ENCODE results near the gene TMEM109.

DNA sequence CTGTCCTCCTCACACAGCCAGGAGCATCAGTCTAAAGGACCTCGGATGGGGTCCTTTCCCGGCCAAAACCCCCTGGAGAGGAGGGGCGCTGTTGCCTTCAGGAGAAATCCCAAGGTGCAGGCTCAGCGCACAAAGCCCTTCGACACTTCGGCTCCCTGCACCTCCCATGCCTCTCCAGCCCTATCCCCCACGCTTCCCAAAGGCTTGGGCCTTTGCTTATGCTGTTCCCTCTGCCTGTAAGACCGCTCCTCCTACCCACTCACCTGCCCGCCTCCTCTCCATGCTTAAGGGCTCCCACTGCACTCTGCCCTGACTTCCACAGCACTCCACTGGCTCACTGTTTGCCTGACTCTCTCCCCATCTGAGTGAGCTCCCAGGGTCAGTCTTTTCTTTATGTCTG, 24.5 kb downstream of the TMEM109 start:
- no peak for TF ChIP-seq TAF1 (IDR thresholded peaks at IDR 0.05; ENCODE audit: low read depth, low read length)
- TF ChIP-seq, protein P1, sequence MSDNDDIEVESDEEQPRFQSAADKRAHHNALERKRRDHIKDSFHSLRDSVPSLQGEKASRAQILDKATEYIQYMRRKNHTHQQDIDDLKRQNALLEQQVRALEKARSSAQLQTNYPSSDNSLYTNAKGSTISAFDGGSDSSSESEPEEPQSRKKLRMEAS (IDR thresholded peaks at IDR 0.05) = no peak
- TF ChIP-seq, protein P2, sequence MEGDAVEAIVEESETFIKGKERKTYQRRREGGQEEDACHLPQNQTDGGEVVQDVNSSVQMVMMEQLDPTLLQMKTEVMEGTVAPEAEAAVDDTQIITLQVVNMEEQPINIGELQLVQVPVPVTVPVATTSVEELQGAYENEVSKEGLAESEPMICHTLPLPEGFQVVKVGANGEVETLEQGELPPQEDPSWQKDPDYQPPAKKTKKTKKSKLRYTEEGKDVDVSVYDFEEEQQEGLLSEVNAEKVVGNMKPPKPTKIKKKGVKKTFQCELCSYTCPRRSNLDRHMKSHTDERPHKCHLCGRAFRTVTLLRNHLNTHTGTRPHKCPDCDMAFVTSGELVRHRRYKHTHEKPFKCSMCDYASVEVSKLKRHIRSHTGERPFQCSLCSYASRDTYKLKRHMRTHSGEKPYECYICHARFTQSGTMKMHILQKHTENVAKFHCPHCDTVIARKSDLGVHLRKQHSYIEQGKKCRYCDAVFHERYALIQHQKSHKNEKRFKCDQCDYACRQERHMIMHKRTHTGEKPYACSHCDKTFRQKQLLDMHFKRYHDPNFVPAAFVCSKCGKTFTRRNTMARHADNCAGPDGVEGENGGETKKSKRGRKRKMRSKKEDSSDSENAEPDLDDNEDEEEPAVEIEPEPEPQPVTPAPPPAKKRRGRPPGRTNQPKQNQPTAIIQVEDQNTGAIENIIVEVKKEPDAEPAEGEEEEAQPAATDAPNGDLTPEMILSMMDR (IDR thresholded peaks at IDR 0.05; ENCODE audit: control extremely low read depth in 1 of 3, insufficient read depth in 1 of 3, low read depth in 1 of 3, low read length in 3 of 3) = no peak
- TF ChIP-seq RFX5 (IDR thresholded peaks at IDR 0.05; ENCODE audit: borderline replicate concordance, low read depth, low read length) = no peak
- no peak; the same call in 1 of the 2 replicates for TF ChIP-seq POLR2AphosphoS5 (IDR thresholded peaks at IDR 0.05; ENCODE audit: low read depth, low read length)
- TF ChIP-seq SRF (IDR thresholded peaks at IDR 0.05; ENCODE audit: low read depth, low read length) = no peak
- no peak for TF ChIP-seq POLR2A (IDR thresholded peaks at IDR 0.05; ENCODE audit: control extremely low read depth in 1 of 2, low read depth in 2 of 2, low read length in 2 of 2)
